Stimulated activated CD4-positive, alpha-beta T cell treated with anti-CD3 and anti-CD28 coated beads, Interleukin-1b, Interleukin-23, amount 100 ng/mL, for 4 hours (primary cell): ENCODE results near the gene CCDC194.

ENCODE experiments used
- DNase-seq, 2 donors: peaks; one replicate each; pipeline ENCODE4 v3.0.0-alpha.2; 2020; ENCODE audit warnings: low read depth in 2 of 2

Gene CCDC194

GRCh38 chr19:17405250-17406045 is 11.5 kb upstream of the CCDC194 start, which contains the start of gene BST2:
Gene BST2, minus strand, starts transcription at chr19:17405630. Its CDS starts 55 bp downstream, at chr19:17405575.
- DNase-seq, result no peak

DNA sequence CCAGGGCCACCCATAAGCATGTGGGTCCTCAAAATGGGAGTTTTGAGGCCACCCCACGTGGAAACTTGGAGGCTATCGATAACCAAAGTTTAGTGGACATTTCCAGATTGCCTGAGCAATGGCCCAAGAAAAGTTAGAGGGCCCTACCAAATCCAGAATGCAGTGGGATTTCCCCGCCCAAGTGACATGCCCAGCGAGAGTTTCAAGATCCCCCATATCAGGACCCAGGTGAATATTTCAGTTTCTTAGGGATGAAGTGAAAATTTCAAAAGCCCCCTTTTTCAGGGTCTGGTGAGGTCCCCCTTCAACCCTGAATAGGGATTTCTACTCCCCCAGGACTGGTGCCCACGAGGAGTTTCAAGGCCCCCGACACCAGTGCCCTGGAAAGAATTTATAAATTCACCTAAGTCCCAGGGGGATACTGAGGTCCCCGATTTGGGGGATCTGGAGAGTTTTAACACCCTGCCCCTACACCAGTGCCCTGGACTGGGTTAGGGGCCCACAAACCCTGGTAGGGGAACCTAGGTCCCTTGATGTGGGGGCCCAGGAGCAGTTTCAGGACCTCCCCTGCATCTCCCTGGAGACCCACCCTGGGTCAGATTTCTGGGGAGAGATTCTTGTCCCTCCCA is 10.7 kb upstream of the CCDC194 start:
- no peak for DNase-seq

DNA sequence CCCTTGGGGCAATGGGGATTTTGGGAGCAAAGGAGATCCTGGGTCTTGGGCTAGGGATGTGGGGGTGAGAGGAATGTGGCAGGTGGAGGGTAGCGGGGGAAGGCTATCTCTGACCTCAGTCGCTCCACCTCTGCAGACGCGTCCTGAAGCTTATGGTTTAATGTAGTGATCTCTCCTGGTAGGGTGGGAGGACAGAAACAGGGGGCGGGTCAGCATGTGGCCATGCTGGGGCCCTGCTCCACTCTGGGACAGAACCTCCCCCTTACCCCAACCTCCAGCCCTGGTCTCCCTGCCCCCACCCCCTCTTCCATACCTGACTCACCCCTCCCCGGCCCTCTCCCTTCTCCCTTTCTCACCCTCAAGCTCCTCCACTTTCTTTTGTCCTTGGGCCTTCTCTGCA is 10.0 kb upstream of the CCDC194 start:
- DNase-seq, result no peak

GRCh38 chr19:17402982-17403855 is 9.2 kb upstream of the CCDC194 start:
- peak in 1 of 2 donors; percentile 46 for DNase-seq

GRCh38 chr19:17401628-17402027 is 7.6 kb upstream of the CCDC194 start:
- DNase-seq, result no peak

GRCh38 chr19:17398902-17399527 is 5.0 kb upstream of the CCDC194 start:
- no peak for DNase-seq

GRCh38 chr19:17394891-17395415 is 957 bp upstream of the CCDC194 start:
- DNase-seq, result peak; percentile 43 to 75

GRCh38 chr19:17393002-17393401 is 994 bp downstream of the CCDC194 start:
- DNase-seq, result no peak

DNA sequence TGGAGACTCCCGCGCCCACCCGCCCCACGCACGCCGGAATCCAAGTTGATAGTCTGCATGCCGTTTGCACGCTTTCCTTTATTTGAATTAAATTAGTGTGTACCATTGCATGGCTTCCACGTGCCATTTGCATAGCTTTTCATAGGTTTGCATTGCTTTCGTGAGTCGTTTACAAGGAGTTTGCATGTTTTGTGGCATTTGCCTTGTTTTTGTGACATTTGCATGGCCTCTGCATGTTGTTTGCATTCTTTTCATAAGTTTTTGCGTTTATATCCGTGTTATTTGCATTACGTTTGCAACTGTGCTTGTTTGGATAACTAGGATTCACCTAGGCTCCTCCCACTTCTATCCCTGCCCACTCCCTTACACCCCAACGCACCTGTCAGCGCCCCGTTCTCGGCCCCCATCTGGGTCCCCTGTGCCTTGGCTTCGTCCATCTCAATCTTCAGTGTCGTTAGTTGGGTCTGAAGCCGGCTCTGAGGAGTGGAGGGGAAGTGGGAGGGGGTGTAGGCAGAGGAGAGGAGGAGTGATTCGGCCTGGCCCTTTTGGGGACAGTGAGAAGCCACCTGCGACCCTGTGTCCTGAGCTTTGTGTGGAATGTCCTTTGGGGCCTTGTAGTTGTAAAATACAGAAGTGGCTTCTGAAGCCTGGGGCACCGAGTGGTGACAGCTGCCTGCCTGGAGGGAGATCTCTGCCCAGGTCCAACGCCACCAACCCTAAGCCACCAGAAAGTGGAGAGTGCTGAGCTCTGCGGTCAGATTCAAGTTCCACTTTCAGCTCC is 2.4 kb downstream of the CCDC194 start:
- no peak for DNase-seq

- peak; percentile 81 to 91 for DNase-seq
Measured at GRCh38 chr19:17390665-17391370, 3.2 kb downstream of the CCDC194 start.

DNA sequence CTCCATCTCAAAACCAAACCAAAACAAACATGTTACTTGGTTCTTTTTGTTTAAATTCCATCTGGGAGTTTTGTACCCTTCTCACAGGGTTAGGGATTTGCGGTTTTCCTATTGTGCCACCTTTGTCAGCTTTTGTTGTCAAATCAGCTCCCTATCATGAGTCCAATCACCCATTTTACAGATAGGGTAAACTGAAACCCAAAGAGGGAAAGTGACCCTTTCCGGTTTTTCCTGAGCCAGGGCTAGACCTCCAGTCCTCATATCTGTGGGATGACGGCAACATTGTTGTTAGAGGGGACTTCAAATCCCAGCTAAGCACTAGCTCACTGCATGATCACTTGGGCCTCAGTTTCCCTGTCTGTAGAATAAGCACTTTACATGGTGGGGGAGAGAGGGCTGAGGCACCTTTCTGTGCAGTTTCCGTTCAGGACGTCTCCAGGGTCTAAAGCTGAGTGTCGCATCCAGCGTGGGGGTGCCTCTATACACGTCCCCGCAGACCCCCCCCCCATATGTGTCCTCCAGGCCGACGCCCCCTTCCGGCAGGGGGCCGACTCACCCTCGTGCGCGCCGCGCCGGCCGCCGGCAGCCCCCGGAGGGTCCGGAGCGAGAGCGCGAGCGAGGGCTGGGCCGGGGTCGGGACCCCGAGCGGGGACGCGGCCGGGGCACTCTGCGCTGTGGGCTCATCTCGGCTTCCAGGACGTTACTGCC is 3.9 kb downstream of the CCDC194 start:
- no peak for DNase-seq

- no peak for DNase-seq
Measured at GRCh38 chr19:17389288-17389687, 4.7 kb downstream of the CCDC194 start.

GRCh38 chr19:17385878-17386611 is 8.0 kb downstream of the CCDC194 start:
- DNase-seq, result peak; percentile 60 to 62

GRCh38 chr19:17380426-17381138 is 13.4 kb downstream of the CCDC194 start:
- DNase-seq, result no peak

DNA sequence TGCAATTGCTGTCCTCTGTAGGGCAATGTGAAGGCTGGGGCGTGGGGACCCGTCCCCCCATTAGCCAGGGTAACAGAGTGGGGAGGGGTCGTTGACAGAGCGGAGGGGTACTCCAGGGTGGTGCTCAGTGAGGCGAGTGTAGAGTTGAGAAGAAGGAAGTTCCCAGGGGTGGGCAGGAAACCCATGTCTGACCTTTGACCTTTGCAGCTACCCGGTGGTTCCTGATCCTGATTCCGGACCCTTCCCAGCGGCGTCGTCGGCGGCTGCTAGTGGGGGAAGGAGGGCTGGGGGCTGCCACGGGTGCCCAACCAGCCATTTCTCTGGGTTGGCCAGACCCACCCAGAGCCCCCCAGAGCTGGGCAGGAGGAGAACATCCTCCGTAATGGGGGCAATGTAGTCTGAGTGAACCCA is 14.8 kb downstream of the CCDC194 start:
- no peak for DNase-seq

DNA sequence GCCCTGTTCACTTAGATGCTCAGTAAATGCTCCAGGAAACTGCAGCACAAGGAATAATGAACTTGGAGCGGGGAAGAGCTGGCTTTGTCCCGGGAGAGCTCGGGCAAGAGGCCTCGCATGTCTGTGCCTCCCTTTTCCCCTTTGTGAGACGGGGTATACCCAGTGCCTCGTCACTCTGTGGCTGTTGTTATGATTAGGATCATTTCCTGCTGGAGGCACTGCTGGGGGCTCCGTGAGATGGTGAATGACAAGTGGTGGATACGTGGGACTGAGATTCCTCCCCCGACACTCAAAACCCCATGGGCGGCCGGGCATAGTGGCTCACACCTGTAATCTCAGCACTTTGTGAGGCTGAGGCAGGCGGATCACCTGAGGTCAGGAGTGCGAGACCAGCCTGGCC is 15.7 kb downstream of the CCDC194 start:
- DNase-seq, result no peak

GRCh38 chr19:17376935-17377600 is 16.9 kb downstream of the CCDC194 start, which contains the start of gene PLVAP:
Gene PLVAP, minus strand, starts transcription at chr19:17377342. Its CDS starts 54 bp downstream, at chr19:17377288.
- DNase-seq, result no peak
